HEK293T (cell line): ENCODE results near the gene CCDC136.

Experiments
- ELF4 ChIP-seq: fragments of 450-650 bp; IDR thresholded peaks from 2 replicates; pipeline ENCODE4 v1.6.1; 2017; ENCODE audit warnings: antibody characterized with exemption
- FOXM1 ChIP-seq: fragments of 450-650 bp; IDR thresholded peaks from 2 replicates; pipeline ENCODE4 v1.6.1; 2017; ENCODE audit warnings: mild to moderate bottlenecking, borderline replicate concordance
- NFRKB ChIP-seq: fragments of 450-650 bp; IDR thresholded peaks from 2 replicates; pipeline ENCODE4 v1.6.1; 2016; ENCODE audit warnings: mild to moderate bottlenecking, moderate library complexity
- SP1 ChIP-seq: fragments of 450-650 bp; IDR thresholded peaks from 2 replicates; pipeline ENCODE4 v1.6.1; 2017
- TARDBP ChIP-seq: fragments of 450-650 bp; IDR thresholded peaks from 2 replicates; pipeline ENCODE4 v1.6.1; 2016
- ZNF384 ChIP-seq: fragments of 450-650 bp; IDR thresholded peaks from 2 replicates; pipeline ENCODE4 v1.6.1; 2016

- TF ChIP-seq ZNF384, result no peak
- TF ChIP-seq NFRKB, result no peak
- no peak for TF ChIP-seq TARDBP
- TF ChIP-seq FOXM1, result no peak
- no peak for TF ChIP-seq ELF4
- no peak for TF ChIP-seq SP1
These were observed 18.7 kb downstream of the CCDC136 start for GRCh38 chr7:128810473-128810872.
